Activated T-helper 2 cell treated with anti-CD3 and anti-CD28 coated beads, Interferon-gamma antibody, Interleukin-2, Interleukin-4, amounts not matched to agents 10 μg/mL and 5 μg/mL and 100 μg/mL, durations not matched to agents 14 hours and 24 hours and 36 hours (primary cell): Measurements from ENCODE around the gene SST. TPM values are rescaled to one million over a fixed set of nuclear protein-coding genes. Genes with fewer than 3 reads are reported as not detected.
"Not testable (repeated sequence)": the region's sequence is repeated elsewhere in the genome, so short reads cannot be mapped to it uniquely, and the experiment has no call there.

Source experiments
- DNase-seq: peaks from one replicate; pipeline ENCODE4 v3.0.0; 2021; ENCODE audit warnings: low spot score
- H3K27ac Mint-ChIP-seq: one replicate; pipeline ENCODE4 v1.8.0; 2021; ENCODE audit warnings: mixed read lengths
- H3K27me3 Mint-ChIP-seq: one replicate; pipeline ENCODE4 v1.8.0; 2021; ENCODE audit warnings: low read depth, mixed read lengths
- H3K36me3 Mint-ChIP-seq: one replicate; pipeline ENCODE4 v1.8.0; 2021; ENCODE audit warnings: low read depth, mixed read lengths
- H3K4me1 Mint-ChIP-seq: one replicate; pipeline ENCODE4 v1.8.0; 2021; ENCODE audit warnings: low read depth, mixed read lengths
- H3K4me3 Mint-ChIP-seq: one replicate; pipeline ENCODE4 v1.8.0; 2021; ENCODE audit warnings: low read depth, mild to moderate bottlenecking, moderate library complexity, mixed read lengths
- H3K9me3 Mint-ChIP-seq: one replicate; pipeline ENCODE4 v1.8.0; 2021; ENCODE audit warnings: mixed read lengths
- intact Hi-C: fragments of 100-400 bp; cut with micrococcal nuclease; formaldehyde crosslinking; loops from one replicate; pipeline ENCODE4 v1.15.1; 2023
- total RNA-seq: library from RNA; stranded (reverse); gene quantifications from 2 replicates; pipeline ENCODE4 v1.2.3, GENCODE V29; 2022

Gene SST
- total RNA-seq, 1 donor from 2014 or later: not detected

DNA sequence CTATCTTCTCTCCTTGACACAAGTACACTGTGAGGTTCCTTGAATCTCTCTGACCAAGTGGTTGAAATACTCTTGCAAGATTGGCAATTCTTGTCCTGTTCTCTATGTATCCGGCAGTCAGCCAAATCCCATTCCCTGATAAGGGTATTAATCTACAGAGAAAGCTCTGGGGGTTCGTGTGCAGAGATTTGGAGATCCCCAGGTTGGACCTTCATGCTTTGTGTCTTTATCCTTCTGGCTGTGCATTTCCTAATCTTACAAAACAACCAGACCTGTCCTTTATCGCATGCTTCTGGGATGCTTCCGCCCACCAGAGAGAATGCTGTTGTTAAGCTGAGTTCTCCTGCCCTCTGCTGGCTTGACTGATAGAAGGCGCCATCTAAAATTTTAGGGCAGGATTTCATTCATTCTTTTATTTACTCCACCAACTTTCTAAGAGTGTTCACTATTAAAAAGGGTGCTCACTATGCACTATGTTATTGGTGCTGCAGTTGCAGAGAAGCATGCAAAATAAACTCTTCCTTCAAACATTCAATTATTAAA lies 8.6 kb upstream of the SST start:
- intact Hi-C loops: loop anchor here (1.0 to 2.0 kb wide), 4 partner anchors 36 to 458 kb away; no protein-coding TSS in a partner anchor
- Mint-ChIP-seq H3K27ac (no peak overlapping the region), H3K27me3 (peaks cover 43% of the 10 kb centered on the region), H3K9me3 (no peaks in the 10 kb centered on the region), H3K36me3 (no peaks in the 10 kb centered on the region), H3K4me1 (no peaks in the 10 kb centered on the region), H3K4me3 (no peak overlapping the region)
- no peak for DNase-seq

DNA sequence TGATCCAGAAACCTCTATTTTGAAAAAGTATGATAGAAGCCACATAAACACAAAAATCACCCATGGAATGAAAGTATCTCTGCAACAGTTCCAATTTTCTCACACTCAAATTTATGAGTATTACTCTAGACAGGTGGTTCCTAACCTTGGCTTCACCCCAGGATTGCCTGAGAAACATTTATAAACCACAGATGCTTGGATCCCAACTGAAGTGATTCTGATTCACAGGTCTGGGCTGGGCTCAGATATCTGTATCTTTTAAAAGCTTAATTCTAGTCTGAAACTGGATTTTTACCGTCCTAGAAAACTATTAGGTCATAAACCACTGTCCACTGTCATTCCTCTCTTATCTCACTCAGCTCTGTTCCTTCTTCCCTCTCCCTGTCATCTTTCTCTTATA lies 7.4 kb upstream of the SST start:
- no peak for DNase-seq
- Mint-ChIP-seq H3K4me3 (no peak overlapping the region), H3K36me3 (no peaks in the 10 kb centered on the region), H3K9me3 (no peaks in the 10 kb centered on the region), H3K27ac (no peak overlapping the region), H3K4me1 (no peaks in the 10 kb centered on the region), H3K27me3 (peaks cover 37% of the 10 kb centered on the region)
- intact Hi-C loops: loop anchor here (2.0 kb wide), 1 partner anchor 457 kb away; no protein-coding TSS in a partner anchor

DNA sequence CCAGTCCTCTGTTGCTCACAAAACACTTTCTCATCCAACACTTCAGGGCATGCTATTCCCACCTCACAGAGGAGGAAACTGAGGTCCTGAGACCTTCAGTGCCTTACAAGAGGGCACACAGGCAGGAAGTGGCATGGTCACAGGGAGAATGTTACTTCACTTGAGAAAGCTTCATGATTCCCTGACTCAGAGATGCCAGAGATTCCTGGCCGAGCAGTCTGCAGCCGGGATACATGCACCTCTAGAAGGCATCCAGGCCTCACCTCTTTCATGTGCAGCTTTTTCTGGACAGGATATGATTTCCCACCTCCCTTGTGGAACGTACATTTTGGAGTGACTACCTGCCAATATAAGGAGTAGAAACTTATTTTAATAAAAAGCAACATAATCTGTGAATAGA lies 2.8 kb upstream of the SST start:
- Mint-ChIP-seq H3K9me3 (no peaks in the 10 kb centered on the region), H3K27me3 (peaks cover 52% of the 10 kb centered on the region), H3K4me3 (no peak overlapping the region), H3K36me3 (no peaks in the 10 kb centered on the region), H3K27ac (no peak overlapping the region), H3K4me1 (no peaks in the 10 kb centered on the region)
- intact Hi-C loops: no loop called here
- no peak for DNase-seq

DNA sequence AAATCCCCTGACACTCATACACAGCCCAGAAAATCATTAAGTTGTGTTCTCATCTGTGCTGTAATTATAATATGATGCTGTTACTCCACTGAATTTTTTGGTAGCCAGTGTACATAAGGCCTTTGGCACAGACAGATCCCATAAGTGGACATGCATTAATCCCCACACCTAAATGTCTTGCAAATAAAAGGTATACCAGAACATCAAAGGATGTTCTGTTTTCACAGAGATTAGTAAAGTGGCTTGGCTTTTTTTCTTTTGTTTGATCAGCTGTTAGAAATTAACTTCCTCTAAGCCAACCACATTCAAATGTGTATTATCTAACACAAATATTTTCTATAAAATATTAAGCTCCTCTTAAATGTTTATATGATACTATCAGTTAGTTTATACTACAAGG lies 2.7 kb downstream of the SST start:
- Mint-ChIP-seq H3K9me3 (no peaks in the 10 kb centered on the region), H3K4me3 (no peak overlapping the region), H3K27ac (no peak overlapping the region), H3K27me3 (peaks cover 49% of the 10 kb centered on the region), H3K4me1 (no peaks in the 10 kb centered on the region), H3K36me3 (no peaks in the 10 kb centered on the region)
- no peak for DNase-seq
- intact Hi-C loops: no loop called here

DNA sequence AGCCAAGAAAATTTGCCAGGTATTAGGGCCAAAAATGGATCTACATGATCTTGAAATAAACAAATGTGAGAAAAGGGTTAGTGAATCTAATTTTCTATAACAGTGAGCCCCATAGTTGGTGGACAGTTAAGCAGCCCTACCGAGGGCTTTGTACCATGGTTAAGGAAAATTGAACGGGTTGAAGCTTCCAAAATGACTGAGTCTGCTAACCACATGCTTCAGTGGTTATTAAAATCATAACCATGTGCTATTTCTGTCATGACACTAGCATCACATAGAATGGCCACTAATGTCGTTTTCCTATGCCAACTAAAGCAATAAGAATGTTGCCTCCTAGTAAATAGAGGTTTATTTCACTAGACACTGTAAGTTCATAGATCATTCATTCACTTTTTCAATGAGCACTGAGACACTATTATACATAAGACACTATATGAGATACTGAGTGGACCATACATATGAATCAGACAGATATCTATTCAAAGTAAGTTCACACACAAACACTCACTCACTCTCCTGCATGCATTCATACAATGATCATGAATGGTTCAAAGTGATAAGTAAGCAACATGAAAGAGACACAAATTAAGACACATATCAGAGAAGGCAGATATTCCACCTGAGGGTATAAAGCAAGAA lies 4.3 kb downstream of the SST start:
- Mint-ChIP-seq H3K27me3 (peaks cover 38% of the 10 kb centered on the region), H3K9me3 (no peaks in the 10 kb centered on the region), H3K27ac (no peak overlapping the region), H3K4me3 (no peak overlapping the region), H3K4me1 (no peaks in the 10 kb centered on the region), H3K36me3 (no peaks in the 10 kb centered on the region)
- no peak for DNase-seq
- intact Hi-C loops: no loop called here

DNA sequence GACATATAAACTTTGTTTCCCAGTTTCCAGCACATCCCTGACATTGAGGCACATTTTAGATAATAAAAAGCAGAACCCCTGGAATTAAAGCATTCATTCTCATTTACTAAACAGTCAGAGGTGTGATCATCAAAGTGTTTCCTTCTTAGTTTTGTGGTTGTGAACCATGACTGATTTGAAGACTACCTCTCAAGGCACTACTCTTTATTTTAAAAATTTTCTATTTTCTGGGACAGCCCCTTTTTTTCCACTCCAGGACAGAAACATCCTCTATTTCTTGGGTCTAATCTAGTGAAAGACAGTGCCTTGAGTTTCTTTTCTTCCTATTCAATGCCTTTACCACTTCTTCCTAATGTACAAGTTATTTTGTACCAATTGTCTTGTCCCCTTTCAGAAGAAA lies 5.2 kb downstream of the SST start:
- no peaks in the 10 kb centered on the region for H3K9me3 Mint-ChIP-seq
- no peaks in the 10 kb centered on the region for H3K36me3 Mint-ChIP-seq
- H3K4me3 Mint-ChIP-seq: no peak overlapping the region
- DNase-seq: no peak
- intact Hi-C loops: no loop called here
- peaks cover 34% of the 10 kb centered on the region for H3K27me3 Mint-ChIP-seq
- H3K27ac Mint-ChIP-seq: no peak overlapping the region
- no peaks in the 10 kb centered on the region for H3K4me1 Mint-ChIP-seq

DNA sequence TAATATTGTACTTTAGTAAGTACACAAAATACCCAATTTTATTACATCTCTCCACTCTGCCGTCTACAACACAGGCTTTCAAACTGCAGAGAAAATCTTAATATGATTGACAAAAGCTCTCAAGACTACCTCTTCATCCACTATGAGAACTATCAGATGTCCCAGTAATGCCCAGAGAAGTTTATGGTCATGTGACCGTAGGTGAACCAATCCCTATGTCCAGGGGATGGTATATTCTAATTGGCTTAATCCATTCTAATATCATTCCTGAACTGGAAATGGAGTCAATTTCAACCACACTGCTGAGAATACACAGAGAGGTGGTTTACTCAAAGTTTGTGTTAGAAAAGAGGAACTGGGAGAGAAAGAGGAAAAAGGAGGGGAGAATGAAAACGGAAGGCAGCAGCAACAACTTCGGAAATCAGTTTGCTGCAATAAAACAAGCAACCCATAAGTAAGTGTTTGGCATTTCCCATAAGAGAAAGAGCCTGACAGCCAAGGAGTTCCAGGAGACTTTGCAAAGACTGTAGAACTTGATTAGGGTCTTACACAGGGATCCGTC lies 7.3 kb downstream of the SST start:
- no peaks in the 10 kb centered on the region for H3K9me3 Mint-ChIP-seq
- no peak overlapping the region for H3K4me3 Mint-ChIP-seq
- DNase-seq: no peak
- H3K4me1 Mint-ChIP-seq: no peaks in the 10 kb centered on the region
- H3K27ac Mint-ChIP-seq: no peak overlapping the region
- no peaks in the 10 kb centered on the region for H3K36me3 Mint-ChIP-seq
- intact Hi-C loops: no loop called here
- peaks cover 27% of the 10 kb centered on the region for H3K27me3 Mint-ChIP-seq

DNA sequence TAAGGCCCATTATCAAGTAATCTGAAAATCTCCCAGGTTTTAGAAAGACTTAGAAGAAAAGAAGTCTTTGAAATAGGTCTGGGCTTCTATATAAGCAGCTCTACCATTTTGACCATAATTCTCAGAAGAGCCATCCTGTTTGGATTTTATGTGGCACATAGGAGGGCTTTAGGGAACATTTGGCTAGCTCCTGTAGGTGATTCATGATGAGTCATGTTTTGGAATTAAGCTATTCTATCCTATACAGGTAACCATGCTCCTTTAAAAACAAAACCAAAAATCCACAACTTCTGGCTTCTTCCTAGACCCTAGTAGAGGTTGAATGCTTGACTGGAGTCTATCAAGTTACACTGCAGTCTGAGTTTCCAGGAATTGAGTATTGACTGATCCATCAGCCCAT lies 8.9 kb downstream of the SST start:
- no peak overlapping the region for H3K27ac Mint-ChIP-seq
- intact Hi-C loops: no loop called here
- H3K27me3 Mint-ChIP-seq: peaks cover 35% of the 10 kb centered on the region
- no peak for DNase-seq
- H3K9me3 Mint-ChIP-seq: no peaks in the 10 kb centered on the region
- no peak overlapping the region for H3K4me3 Mint-ChIP-seq
- no peaks in the 10 kb centered on the region for H3K4me1 Mint-ChIP-seq
- no peaks in the 10 kb centered on the region for H3K36me3 Mint-ChIP-seq

DNA sequence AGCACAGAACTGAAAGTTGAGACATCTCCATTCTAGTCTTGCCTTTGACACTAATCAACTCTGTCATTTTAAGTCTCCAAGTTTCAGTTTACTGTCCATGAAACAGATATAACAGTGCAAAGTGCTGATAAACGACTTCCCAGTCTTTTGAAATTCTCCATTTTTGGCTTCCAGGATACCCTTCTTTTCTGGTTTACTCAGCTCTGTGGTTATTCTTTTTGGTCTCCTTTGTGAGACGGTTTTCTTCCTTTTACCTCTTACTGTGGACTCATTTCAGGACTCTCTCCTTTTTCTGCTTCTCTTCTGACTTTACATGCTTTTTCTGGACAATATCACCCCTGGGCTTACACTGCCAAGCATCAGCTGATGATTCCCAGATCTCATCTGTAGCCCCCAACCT lies 18.9 kb downstream of the SST start:
- DNase-seq: no peak

DNA sequence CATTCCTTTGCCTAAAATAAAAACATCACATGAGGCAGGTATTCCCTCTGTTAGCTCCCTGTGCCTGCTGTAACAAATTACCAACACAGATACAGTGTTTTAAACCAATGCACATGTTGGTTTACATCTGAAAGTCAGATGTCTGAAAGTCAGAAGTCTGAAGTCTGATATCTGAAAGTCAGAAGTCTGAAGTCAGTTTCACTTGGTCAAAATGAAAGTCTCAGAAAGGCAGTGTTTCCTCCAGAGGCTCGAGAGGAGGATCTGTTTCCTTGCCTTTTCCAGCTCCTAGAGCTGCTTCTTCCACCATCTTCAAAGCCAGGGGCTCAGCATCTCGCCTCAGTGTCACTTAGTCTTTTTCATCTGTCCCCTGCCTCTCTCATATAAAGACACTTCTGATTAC lies 22.0 kb downstream of the SST start:
- Mint-ChIP-seq H3K27me3 (peaks cover 42% of the 10 kb centered on the region), H3K4me3 (no peak overlapping the region), H3K27ac (no peak overlapping the region), H3K4me1 (no peaks in the 10 kb centered on the region), H3K9me3 (no peaks in the 10 kb centered on the region), H3K36me3 (no peaks in the 10 kb centered on the region)
- DNase-seq: no peak
- intact Hi-C loops: no loop called here

More for the DNA sequence above, 18.9 kb downstream of the SST start:
- Mint-ChIP-seq H3K4me3 (no peak overlapping the region), H3K9me3 (no peaks in the 10 kb centered on the region), H3K36me3 (no peaks in the 10 kb centered on the region), H3K27ac (no peak overlapping the region), H3K27me3 (peaks cover 56% of the 10 kb centered on the region), H3K4me1 (no peaks in the 10 kb centered on the region)
- intact Hi-C loops: no loop called here

DNA sequence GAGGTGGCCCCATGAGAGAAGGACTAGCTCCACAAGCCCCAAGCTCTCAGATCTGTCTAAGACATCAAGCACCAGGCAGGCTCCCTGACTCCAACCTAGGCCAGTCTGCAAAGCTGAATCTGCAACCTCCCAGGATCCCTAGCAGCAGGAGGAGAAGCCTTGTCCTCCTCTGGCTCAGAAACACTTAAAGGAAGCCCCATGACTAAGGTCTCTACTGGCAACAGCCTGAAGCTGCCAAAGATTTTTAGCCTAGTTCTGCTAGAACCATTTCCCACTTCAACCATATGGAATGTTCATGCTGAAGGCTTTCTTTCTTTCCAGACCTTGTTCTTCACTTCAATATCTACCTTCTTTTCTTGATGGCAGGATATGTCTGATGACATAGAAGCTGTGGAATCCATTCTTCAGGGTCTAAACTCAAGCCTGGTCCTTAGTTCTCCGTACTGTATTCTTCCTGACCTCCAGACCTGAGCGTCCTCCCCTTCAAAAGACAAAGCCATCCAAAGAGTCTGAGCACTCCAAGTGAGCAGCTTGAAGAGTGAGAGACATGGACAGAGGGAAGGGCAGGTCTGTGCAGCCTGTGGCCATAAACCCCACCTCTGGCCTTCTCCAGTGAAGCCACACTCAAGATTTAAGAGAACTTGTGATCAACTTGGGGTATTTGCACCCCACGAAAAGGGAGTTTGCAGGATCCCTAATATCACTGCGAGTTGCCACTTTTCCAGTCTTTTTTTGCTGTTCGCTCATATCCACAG lies 23.1 kb downstream of the SST start:
- H3K9me3 Mint-ChIP-seq: no peaks in the 10 kb centered on the region
- H3K27me3 Mint-ChIP-seq: peaks cover 37% of the 10 kb centered on the region

DNA sequence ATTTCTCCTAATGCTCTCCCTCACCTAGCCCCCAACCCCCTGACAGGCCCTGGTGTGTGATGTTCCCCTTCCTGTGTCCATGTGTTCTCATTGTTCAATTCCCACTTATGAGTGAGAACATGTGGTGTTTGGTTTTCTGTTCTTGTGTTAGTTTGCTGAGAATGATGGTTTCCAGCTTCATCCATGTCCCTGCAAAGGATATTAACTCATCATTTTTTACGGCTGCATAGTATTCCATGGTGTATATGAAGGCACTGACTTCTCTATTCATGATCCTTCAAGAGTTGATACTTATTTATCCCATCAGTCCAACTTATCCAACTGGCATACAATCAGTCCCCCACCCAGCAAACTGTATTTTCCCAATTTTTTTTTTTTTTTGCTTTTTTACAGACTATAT lies 24.8 kb downstream of the SST start:
- H3K4me1 Mint-ChIP-seq, intact Hi-C loops, H3K36me3 Mint-ChIP-seq, H3K27ac Mint-ChIP-seq, DNase-seq, H3K9me3 Mint-ChIP-seq, H3K4me3 Mint-ChIP-seq: not testable (repeated sequence)
- peaks cover 31% of the 10 kb centered on the region for H3K27me3 Mint-ChIP-seq

More for the DNA sequence above, 23.1 kb downstream of the SST start:
- no peak for DNase-seq
- no peak overlapping the region for H3K4me3 Mint-ChIP-seq
- no peaks in the 10 kb centered on the region for H3K36me3 Mint-ChIP-seq
- intact Hi-C loops: no loop called here
- H3K27ac Mint-ChIP-seq: no peak overlapping the region
- no peaks in the 10 kb centered on the region for H3K4me1 Mint-ChIP-seq

DNA sequence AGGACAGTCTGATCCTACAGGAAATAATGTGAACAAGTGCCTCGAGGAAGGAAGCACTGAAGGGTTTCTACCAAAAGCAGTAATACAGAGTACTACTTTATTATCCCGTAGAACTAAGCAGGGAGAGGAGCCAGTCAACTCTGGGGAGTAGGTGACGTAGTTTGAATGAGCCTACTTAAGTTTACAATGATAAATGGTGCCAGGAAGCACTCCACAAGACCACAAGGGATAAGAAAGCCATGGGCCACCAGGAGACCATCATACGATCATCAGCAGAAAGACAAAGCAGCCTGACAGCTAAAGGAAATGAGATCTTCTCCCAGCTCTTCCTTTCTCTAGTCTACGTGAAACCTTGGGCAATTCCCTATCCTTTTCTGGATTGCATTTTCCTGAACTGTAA lies 27.3 kb downstream of the SST start:
- Mint-ChIP-seq H3K27me3 (peaks cover 30% of the 10 kb centered on the region), H3K4me3 (no peak overlapping the region), H3K4me1 (no peaks in the 10 kb centered on the region), H3K27ac (no peak overlapping the region), H3K36me3 (no peaks in the 10 kb centered on the region), H3K9me3 (no peaks in the 10 kb centered on the region)
- no peak for DNase-seq
- intact Hi-C loops: no loop called here
